Endothelial cell (in vitro differentiated cells): ENCODE data around the gene TJP3. TPM values are rescaled to one million over a fixed set of nuclear protein-coding genes. Genes with fewer than 3 reads are reported as not detected.

Experiments used
- DNase-seq: peaks from one replicate; pipeline ENCODE4 v3.0.0; 2021; ENCODE audit warnings: low spot score
- H3K27ac Mint-ChIP-seq: one replicate; pipeline ENCODE4 v1.8.0; 2021; ENCODE audit warnings: mixed read lengths, inconsistent platforms; ENCODE audit not compliant: unreplicated experiment
- H3K27me3 Mint-ChIP-seq: one replicate; pipeline ENCODE4 v1.8.0; 2021; ENCODE audit warnings: mild to moderate bottlenecking, moderate library complexity, mixed read lengths, inconsistent platforms; ENCODE audit not compliant: unreplicated experiment
- H3K36me3 Mint-ChIP-seq: one replicate; pipeline ENCODE4 v1.8.0; 2021; ENCODE audit warnings: mild to moderate bottlenecking, low read depth, mixed read lengths, inconsistent platforms; ENCODE audit not compliant: unreplicated experiment
- H3K4me1 Mint-ChIP-seq: one replicate; pipeline ENCODE4 v1.8.0; 2021; ENCODE audit warnings: mild to moderate bottlenecking, mixed read lengths, inconsistent platforms; ENCODE audit not compliant: unreplicated experiment
- H3K4me3 Mint-ChIP-seq: one replicate; pipeline ENCODE4 v1.8.0; 2021; ENCODE audit warnings: mild to moderate bottlenecking, mixed read lengths, inconsistent platforms; ENCODE audit not compliant: unreplicated experiment
- H3K9me3 Mint-ChIP-seq: one replicate; pipeline ENCODE4 v1.8.0; 2021; ENCODE audit warnings: mixed read lengths, inconsistent platforms; ENCODE audit not compliant: unreplicated experiment
- CTCF ChIP-seq: fragments of 200-600 bp; sonication (generic); IDR thresholded peaks from one replicate; pipeline ENCODE4 v1.5.0; 2021; ENCODE audit warnings: antibody characterized with exemption; ENCODE audit not compliant: unreplicated experiment
- total RNA-seq: library from RNA; stranded (reverse); fragmentation: NEBNext Ultra II Directional; extraction: Animal tissue kit (Norgen Biotek cat#: 25700); gene quantifications from one replicate; pipeline ENCODE4 v1.2.1, GENCODE V29; 2021; ENCODE audit not compliant: unreplicated experiment

Gene TJP3
- total RNA-seq, 1 donor from 2014 or later: 3.1 TPM

GRCh38 chr19:3771906-3772455, 63.8 kb downstream of the TJP3 start, which contains the start of gene RAX2:
TSS of gene RAX2 (minus strand) at chr19:3772228. CDS start at chr19:3771742, 486 bp downstream.
- Mint-ChIP-seq H3K36me3 (peaks cover 7% of the 10 kb centered on the region), H3K4me1 (no peaks in the 10 kb centered on the region), H3K9me3 (no peaks in the 10 kb centered on the region), H3K27ac (no peak within 1 kb of the TSS), H3K4me3 (peak within 1 kb of the TSS; percentile 14), H3K27me3 (peaks cover 12% of the 10 kb centered on the region)
- TF ChIP-seq CTCF: no peak
- DNase-seq: no peak

- no peaks in the 10 kb centered on the region for H3K4me1 Mint-ChIP-seq
- DNase-seq: no peak
- no peak overlapping the region for H3K27ac Mint-ChIP-seq
- H3K4me3 Mint-ChIP-seq: no peak overlapping the region
- peaks cover 5% of the 10 kb centered on the region for H3K36me3 Mint-ChIP-seq
- no peak for TF ChIP-seq CTCF
- peaks cover 10% of the 10 kb centered on the region for H3K27me3 Mint-ChIP-seq
- H3K9me3 Mint-ChIP-seq: no peaks in the 10 kb centered on the region
These were observed 65.8 kb downstream of the TJP3 start for GRCh38 chr19:3773814-3774515.

GRCh38 chr19:3774621-3775373, 66.6 kb downstream of the TJP3 start:
- H3K27me3 Mint-ChIP-seq: peaks cover 9% of the 10 kb centered on the region
- no peak for DNase-seq
- no peak overlapping the region for H3K4me3 Mint-ChIP-seq
- no peaks in the 10 kb centered on the region for H3K4me1 Mint-ChIP-seq
- no peak for TF ChIP-seq CTCF
- H3K9me3 Mint-ChIP-seq: no peaks in the 10 kb centered on the region
- peaks cover 4% of the 10 kb centered on the region for H3K36me3 Mint-ChIP-seq
- H3K27ac Mint-ChIP-seq: no peak overlapping the region

GRCh38 chr19:3775374-3775711, 67.2 kb downstream of the TJP3 start:
- TF ChIP-seq CTCF: no peak
- no peak overlapping the region for H3K27ac Mint-ChIP-seq
- no peaks in the 10 kb centered on the region for H3K4me1 Mint-ChIP-seq
- H3K27me3 Mint-ChIP-seq: peaks cover 9% of the 10 kb centered on the region
- H3K9me3 Mint-ChIP-seq: no peaks in the 10 kb centered on the region
- no peak overlapping the region for H3K4me3 Mint-ChIP-seq
- no peak for DNase-seq
- H3K36me3 Mint-ChIP-seq: peaks cover 4% of the 10 kb centered on the region

- no peak overlapping the region for H3K27ac Mint-ChIP-seq
- H3K27me3 Mint-ChIP-seq: peaks cover 11% of the 10 kb centered on the region
- H3K4me3 Mint-ChIP-seq: no peak overlapping the region
- H3K36me3 Mint-ChIP-seq: peaks cover 5% of the 10 kb centered on the region
- TF ChIP-seq CTCF: no peak
- H3K4me1 Mint-ChIP-seq: no peaks in the 10 kb centered on the region
- H3K9me3 Mint-ChIP-seq: no peaks in the 10 kb centered on the region
- no peak for DNase-seq
These were observed 67.6 kb downstream of the TJP3 start for GRCh38 chr19:3775831-3776230.
